GM18873 (cell line): ENCODE data around the gene HCFC2.

Source experiments
- ATAC-seq: cut with Tn5 transposase; IDR thresholded peaks from one replicate; pipeline ENCODE4 v1.9.1; 2021; ENCODE audit warnings: mild to moderate bottlenecking, moderate library complexity, moderate number of reproducible peaks; ENCODE audit not compliant: unreplicated experiment, low FRiP score

The HCFC2 gene

DNA sequence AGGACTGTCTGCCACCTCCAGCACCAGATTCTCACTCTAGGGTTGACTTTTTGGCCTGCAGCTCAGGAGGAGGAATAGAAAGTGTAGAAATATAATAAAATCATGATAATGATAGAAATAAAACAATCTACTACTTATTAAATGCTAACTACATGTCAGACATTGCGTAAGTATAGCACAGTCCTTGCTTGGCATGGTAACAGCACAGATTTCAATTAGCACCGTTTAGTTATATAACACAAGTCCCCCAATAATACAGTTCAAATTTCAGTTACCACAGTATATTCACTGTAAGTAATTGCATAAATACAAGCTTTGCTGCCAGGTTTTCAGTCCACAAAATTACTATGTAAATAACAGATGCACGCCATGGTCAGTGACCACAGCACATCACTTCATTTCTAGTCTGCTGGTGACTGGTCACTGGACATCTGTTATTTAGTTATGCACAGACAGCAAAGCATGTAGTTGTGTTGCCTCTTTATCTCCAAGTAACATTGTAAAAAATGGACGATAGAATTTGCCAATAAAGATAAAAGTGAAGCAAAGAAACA is 7.8 kb upstream of the HCFC2 start:
- no peak for ATAC-seq

DNA sequence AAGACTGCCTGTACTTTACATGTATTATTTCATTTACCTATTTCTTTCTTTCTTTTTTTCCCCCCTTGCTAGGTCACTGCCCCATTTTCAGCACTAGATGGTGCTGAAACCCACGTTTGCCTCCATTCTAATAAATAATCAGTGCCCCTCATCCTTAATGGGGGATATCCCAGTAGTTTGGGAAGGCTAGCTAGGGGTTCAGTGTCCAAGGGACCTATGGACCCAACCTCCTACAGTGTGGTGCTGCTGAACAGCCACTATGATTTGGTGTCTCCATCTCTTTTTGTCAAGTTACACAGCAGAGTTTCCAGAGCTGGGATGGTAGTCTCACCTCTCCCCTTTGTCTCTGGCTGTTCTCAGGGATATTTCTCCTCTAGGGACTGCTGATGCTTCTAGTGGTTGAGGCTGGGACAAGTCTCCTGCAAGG is 6.5 kb upstream of the HCFC2 start:
- ATAC-seq, result no peak

DNA sequence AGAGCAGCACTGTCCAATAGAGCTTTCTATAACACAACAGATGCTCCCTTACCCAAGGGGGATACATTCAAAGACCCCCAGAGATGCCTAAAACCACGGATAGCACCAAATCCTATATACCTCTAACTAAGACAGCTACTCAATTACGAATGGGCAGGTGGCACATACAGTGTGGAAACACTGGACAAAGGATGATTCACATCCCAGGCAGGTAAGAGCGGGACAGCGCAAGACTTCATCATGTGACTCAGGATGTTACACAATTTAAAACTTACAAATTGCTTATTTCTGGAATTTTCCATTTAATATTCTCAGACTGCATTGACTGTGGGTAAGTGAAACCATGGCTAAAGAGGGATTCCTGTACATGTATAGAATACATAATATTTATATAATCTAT is 5.5 kb upstream of the HCFC2 start:
- no peak for ATAC-seq

DNA sequence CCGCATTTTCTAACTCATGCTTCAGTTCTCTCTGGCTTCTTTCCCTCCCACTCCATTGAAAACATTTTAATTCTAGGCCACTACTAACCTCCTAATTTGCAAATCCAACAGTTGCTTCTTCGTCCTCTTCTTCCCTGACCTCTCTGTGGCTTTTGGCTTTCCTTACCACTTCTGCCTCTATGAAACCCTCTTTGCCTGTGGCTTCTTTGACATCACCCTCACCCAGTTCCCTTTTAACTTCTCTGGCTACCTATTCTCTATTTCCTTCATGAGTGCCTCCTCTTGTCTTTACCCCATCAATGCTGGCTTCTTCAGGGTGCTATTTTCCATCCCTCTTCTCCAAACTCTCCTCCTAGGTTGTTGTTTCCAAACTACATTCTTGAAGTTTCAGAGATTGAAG is 4.4 kb upstream of the HCFC2 start:
- no peak for ATAC-seq

DNA sequence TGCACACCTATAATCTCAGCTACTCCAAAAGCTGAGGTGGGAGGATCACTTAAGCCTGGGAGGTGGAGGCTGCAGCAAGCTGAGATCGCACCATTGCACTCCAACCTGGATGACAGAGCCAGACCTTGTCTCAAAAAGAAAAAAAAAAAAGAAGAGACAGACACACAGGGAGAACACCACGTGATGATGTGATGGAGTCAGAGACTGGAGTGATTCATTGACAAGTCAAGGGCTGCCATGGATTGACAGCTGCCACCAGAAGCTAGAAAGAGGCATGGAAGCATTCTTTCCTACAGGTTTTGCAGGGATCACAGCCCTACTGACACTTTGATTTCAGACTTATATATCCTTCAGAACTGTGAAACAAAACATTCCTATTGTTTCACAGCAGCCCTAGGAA is 3.5 kb upstream of the HCFC2 start:
- no peak for ATAC-seq

DNA sequence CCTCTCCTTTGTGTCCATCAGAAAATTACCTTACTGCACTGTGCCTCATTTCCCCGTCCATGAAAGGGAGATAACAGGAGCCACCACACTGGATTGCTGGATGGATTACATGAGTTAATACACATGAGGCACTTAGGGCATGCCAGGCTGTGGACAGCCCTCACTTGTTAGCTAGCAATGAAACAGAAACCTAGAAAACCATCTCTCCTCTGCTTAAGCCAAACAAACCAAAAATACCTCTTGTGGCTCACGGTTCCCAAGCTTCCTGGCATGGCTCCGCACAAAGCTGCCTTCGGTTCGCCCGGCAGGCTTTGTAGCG is 660 bp upstream of the HCFC2 start:
- ATAC-seq, result peak; percentile 35

DNA sequence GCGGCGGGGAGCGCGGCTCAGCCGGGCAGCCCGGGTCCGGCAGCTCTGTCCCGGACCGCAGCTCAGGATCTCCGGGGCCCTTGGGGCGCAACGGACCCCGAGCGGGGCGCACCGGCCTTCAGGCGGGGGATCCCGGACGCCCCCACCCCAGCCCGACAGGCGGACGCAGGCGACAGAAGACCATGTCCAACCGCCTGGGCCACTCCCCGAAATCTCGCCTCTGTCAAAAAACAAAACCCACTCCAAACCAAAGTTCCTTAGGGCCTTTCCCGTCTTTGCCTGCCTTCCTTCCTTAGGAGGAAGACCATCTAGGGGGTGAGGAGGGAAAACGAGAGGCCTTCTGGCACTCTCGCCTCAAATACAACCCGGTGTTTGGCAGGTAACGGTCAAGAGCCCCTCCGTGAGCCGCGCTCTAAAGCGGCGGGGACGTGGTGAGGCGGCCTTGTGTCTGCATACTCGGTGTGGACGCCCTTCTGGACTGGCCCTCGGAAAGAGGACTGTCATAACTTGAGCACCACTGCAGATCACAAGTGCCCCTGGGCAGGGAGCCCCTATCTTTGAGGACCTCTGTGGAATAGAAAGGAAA is 604 bp downstream of the HCFC2 start:
- peak; percentile 27 for ATAC-seq

DNA sequence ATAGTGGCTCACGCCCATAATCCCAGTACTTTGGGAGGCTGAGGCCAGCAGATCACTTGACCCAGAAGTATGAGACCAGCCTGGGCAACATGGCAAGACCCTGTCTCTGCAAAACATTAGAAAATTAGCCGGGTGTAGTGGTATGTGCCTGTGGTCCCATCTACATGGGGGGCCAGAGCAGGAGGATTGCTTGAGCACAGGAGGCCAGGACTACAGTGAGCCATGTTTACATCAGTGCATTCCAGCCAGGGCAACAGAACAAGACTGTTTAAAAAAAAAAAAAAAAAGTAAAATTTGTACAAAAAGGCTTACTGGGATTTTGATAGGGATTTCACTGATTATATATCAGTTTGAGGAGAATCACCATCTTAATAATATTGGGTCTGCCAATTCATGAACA is 7.8 kb downstream of the HCFC2 start:
- ATAC-seq, result no peak

DNA sequence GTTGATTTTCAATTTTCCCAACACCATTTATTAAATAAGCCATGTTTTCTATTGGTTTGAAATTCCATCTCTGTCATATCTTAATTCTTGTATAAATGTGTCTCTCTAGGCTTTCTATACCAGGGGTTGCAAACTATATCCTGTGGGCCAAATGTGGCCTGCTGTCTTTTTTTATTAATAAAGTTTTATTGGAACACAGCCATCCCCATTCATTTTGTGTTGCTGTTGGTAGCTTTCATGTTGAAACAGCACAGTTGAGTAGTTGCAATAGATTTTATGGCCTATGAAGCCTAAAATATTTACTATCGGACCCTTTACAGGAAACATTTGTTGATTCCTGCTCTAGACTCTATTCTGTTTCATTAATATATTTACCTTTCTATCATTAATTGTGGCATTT is 9.4 kb downstream of the HCFC2 start:
- no peak for ATAC-seq

DNA sequence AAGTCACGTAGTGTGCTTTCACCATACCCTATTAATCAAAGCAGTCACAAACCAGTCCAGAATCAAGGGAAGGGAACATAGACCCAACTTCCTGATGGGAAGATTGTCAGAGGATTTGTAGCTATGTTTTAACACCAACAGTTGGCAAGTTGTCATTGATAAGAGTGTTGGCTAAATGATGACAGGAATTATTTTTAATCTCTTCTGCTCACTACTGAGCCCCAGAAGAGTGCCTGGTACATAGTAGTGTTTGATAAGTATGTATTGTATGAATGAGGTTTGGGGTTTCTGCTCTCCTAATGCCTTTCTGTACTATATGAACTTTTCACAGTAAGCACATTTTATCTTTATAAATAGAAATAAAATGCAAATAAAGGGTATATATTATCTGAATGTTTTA is 14.7 kb downstream of the HCFC2 start:
- no peak for ATAC-seq

DNA sequence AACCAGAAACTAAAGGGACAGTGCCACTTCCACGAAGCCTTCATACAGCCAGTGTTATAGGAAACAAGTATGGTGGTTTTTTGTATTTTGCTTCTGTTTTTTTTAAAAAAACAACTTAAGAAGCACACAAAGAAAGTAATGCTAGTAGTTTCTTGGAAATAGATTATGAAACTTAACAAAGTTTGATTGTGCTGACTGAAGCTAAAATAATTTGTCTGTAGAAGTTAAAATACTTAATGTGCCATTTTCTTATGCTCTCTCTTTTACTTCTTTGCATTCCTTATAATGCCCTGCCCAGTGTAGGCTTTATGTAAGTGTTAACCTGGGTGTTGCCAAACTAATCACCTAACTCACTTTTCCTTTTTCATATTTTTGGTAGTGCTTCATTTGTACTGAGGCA is 16.4 kb downstream of the HCFC2 start:
- no peak for ATAC-seq

DNA sequence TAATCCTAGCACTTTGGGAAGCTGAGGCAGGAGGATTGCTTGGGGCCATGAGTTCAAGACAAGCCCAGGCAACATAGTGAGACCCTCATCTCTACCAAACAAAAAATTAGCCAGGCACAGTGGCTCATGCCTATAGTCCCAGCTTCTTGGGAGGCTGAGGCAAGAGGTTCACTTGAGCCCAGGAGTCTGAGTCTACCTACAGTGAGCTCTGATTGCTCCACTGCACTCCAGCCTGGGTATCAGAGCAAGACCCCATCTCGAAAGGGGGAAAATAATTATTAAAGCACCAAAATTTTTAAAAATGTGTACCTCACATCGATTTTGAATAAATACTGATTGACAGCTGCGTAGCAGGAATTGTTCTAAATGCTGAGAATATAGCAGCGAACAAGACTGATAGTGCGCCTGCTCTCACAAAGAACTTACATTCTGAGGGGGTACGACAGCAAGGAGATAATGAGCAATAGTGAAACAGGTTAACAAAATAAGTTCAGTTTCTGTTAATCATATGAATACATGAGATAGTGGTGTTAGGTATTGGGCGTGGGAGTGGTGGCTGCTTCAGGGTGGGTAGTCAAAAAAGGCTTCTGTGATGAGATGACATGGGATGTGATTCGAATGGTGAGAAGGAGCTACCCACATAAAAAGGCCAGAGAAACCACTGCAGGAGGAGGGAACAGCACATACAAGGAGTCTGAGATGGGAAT is 19.6 kb downstream of the HCFC2 start:
- ATAC-seq, result no peak

DNA sequence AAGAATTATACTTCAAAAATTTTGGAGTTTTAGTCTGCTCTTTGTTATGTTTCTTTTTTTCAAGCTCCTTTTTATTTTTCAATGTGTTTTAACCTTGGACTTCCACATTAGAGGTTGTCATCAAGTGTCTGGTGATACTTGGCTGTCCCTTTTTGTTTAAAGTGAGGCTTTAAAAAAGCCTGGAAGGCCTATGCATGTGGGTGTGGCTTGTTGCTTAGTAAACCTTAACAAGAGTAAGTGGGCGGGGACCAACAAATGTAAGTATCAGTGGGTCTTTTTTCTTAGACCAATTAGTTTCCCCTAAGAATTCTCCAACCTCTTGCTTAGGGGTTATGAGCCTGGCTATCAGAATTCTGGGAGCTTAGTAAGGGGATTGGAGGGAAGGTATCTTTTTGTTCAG is 26.4 kb downstream of the HCFC2 start:
- no peak for ATAC-seq

DNA sequence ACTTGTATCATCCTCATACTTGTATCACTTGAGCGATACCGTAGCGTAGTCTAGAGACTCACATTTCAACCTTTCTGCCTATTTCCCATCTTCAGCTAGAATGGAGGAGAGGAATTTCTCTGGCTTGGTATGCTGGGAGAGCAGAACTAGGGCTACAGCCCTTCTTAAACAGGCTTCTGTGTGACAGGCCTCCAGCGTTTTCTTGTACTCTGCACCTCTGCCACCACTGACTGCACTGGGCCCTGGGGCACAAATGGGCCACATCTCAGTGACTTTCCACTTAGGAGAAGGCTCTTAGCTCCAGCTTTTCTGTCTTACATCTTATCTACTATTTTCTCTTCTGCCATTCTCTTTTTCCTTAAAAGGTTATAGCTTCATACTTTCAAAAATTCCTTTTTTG is 26.8 kb downstream of the HCFC2 start:
- ATAC-seq, result no peak

DNA sequence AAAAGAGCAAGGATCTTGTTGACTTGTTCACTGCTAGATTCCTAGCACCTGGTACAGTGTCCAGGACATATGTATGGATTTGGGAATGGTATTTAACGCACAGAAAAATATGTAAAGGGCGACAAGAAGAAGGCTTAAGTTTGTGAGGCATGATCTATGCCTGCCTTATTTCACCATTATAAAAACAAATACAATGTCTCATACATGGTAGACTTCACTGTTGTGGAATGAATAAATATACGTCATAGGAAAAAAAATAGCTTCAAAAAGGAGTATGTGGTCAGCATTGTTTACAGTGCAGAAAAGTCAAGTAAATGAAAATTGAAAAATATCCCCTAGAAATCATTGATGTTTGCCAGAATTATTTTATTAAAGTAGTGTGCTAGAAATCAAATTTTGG is 30.0 kb downstream of the HCFC2 start:
- no peak for ATAC-seq

DNA sequence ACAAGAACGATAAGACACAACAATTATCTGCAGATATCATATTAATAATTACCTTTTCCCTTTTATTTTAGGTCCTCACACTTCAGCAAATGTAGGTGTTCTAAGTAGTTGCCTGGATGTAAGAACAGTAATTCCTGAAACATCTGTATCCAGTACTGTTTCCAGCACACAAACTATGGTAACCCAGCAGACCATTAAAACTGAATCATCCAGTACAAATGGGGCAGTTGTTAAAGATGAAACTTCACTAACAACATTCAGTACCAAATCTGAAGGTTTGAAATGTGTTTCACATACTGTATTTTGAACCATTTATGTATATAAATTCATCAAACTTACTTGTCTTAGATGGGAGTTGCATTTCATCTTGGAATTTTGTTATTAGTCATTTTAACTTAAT is 31.0 kb downstream of the HCFC2 start:
- no peak for ATAC-seq

DNA sequence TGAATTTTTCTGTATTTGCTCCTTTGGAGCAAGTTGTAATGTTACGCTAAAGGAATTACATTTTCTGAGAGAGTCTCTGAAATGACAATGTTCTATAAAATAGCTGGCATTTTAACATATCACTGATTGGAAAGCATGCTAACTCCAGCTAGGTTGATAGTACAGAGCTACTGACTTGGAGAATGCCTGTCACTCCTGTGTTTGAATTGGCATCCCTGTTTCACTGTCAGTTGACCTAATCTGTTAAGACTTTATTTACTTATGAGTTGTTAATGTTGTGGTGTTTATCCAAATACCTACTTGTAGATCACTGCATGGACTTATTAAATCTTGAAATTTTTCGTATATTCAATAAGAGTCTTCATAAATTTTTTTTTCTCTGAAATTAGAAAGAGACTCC is 33.6 kb downstream of the HCFC2 start:
- no peak for ATAC-seq

DNA sequence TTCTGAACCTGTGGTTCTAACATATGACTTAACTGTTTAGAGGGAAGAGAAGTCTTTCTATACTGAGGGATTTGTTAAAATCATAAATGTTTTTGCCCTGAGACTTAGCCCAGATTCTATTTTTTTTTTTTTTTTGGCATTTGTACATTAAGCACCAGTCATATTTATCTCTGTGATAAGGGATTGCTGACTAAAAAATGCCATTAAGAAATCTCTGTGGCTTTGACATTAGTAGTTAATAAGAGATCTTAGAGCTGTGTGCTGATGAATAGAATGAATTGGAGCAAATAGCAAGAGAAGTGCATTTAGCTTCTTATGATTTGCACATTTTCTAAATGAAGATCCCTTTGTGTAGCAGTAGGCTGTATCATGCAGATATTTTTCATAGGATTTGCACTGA is 41.1 kb downstream of the HCFC2 start:
- no peak for ATAC-seq

DNA sequence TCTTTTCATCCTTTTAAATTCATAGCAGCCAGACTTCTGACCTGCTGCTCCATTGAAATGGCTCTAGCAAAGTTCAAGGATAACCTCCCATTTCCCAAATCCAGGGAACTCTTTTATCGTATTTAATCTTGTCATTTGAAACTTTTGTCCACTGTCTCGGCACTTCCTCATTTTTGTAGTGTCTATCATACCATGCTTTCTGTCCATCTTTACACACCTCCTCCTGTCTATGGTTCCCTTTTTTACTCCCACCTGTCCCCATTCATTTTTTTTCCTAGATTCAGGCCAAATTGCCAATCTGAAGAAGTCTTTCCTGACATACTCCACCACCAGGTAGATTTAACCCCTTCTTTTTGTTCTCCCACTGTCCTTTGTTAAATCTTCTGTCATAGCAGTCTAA is 42.6 kb downstream of the HCFC2 start:
- no peak for ATAC-seq

DNA sequence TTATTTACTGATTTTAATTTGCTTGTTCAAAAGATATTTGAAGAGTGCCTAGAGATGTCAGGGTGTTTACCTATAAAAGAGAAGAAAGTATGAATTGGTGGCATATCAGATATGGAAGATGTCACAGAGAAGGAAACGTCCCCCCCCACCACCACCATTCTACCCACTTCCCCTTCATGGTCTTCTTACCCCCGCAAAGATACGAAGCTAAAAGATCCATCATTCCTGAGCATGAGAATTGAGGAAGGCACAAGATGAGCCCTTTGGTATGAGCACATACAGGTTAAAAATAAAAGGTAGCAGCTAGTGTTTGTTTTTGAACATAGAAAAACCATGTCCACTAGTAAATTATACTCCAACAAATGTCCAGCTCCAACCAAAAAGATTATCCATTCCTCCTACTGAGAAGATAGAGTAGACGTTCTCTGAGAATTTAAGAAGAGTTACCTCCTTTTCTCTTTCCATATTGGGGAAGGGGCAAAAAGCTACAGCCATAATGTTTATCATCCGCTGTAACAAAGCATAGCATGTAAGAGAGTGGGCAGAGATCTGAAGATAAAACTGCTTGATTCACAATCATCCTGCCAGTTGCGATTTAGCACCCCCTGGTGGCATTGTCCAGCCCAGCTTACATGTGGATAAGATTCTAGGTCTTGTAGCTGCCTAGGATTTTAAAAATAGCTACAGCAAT is 44.6 kb downstream of the HCFC2 start:
- ATAC-seq, result no peak

DNA sequence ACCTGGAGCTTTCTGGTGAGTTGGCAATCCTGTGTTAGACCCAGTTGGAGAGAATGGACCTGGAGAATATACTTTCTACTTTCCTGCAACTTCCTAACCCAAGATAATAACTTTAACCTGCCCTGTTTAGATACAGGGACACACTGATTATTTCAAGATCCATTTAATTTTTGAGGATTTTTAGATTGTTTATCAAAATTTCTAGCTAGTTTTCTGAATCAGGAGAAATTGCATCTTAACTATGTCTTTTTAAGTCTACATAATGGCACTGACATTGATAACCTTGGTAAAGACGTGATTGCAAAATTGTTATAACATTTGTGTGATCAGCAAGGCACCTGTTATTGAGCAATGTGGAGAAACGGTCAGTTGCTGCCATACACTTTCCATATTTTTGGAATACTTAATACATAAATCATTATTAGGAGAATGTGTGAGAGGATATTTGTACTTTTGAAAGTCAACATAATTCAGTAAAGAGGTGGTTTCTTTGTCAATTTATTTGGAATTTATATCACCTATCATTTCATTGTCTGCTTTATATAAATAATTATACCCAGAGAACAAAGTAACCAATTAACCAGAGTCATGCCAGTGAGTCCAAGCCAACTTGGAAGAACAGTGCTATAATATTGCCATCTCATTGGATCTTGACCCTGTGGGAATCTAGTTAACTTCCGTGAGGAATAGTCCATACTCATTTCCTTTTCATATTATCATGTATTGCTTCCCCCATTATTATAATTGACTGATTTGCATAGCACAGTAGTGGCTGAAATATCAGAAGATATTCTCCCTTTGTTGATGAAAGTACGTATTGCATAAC is 45.3 kb downstream of the HCFC2 start:
- ATAC-seq, result no peak
